ENCODE measurements around the gene ALDH4A1. TPM values are rescaled to one million over a fixed set of nuclear protein-coding genes. Genes with fewer than 3 reads are reported as not detected.
"Not testable (repeated sequence)": the region's sequence is repeated elsewhere in the genome, so short reads cannot be mapped to it uniquely, and the experiment has no call there.

ALDH4A1 gene
- total RNA-seq, 1 donor from 2014 or later, result 35.9 TPM

DNA sequence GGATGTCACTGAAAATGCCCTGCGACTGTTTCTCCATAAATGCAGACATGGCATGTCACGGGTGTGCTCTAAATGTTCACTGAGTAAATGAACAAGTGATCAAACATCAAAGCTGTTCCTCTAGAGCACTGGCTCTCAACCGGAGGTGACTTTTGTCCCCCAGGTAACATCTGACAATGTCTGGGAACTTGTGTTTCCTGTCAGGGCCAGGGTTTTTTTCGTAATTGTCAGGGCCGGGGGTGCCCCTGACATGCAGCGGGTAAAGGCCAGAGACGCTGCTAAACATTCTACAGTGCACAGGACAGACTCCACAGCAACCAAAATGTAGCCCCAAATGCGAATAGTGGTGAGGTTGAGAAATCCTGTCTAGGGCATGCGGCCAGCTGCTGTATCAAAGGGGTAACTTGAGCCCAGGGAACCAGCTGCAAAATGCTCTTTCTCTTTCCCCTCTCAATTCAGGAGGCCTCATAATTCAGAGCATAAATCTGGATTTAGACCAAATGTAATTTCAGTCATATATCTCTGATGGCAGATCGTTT is 2.0 kb downstream of the ALDH4A1 start:
- H3K27ac ChIP-seq (replicated peaks), result no peak overlapping the region
- intact Hi-C loops (cut with micrococcal nuclease), result loop anchor here (10.0 kb wide), 1 partner anchor 54 kb away; the partner anchor contains the start of gene IFFO2

DNA sequence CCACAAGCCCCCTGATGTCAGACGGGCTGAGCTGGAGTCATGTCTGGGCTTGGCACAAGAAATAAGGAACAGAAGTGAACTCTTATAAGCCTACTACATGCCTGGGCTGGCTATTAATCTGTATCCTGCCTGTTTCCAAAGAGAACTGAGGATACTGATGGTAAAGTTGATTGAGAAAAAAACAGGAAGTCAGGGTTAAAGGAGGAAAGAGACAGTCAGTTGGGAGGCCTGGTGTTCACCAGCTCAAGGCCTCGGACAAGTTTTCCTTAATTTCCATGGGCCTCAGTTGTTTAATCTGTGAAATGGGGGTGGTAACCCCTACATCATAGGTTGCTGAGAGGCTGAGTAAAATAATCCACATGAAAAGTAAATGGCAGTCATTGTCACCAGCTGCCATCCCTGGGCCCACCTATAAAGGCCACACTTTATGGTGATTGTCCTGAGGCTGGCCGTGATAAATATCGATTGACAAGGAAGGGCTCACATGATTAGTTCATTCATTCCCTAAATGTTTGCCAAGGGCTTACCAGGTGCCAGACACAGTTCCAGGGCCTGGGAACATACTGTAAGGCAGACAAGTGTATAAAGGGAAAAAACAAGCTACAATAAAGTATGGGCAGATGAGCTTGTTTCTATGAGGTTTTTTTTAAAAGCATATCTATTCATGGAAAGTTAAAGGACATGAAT is 2.8 kb downstream of the ALDH4A1 start:
- no peak overlapping the region for H3K4me3 ChIP-seq
- H3K27me3 ChIP-seq (ENCODE audit: low read depth), result no peaks in the 10 kb centered on the region
- peaks cover 27% of the 10 kb centered on the region for H3K4me1 ChIP-seq
- no peaks in the 10 kb centered on the region for H3K9me3 ChIP-seq (replicated peaks)
- peaks cover 11% of the 10 kb centered on the region for H3K36me3 ChIP-seq
- no peak for DNase-seq
- intact Hi-C loops (cut with micrococcal nuclease), result loop anchor here (10.0 kb wide), 1 partner anchor 55 kb away; the partner anchor contains the start of gene IFFO2
- TF ChIP-seq, protein P1, sequence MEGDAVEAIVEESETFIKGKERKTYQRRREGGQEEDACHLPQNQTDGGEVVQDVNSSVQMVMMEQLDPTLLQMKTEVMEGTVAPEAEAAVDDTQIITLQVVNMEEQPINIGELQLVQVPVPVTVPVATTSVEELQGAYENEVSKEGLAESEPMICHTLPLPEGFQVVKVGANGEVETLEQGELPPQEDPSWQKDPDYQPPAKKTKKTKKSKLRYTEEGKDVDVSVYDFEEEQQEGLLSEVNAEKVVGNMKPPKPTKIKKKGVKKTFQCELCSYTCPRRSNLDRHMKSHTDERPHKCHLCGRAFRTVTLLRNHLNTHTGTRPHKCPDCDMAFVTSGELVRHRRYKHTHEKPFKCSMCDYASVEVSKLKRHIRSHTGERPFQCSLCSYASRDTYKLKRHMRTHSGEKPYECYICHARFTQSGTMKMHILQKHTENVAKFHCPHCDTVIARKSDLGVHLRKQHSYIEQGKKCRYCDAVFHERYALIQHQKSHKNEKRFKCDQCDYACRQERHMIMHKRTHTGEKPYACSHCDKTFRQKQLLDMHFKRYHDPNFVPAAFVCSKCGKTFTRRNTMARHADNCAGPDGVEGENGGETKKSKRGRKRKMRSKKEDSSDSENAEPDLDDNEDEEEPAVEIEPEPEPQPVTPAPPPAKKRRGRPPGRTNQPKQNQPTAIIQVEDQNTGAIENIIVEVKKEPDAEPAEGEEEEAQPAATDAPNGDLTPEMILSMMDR (IDR thresholded peaks at IDR 0.05; ENCODE audit: borderline replicate concordance), result no peak
- H3K27ac ChIP-seq (replicated peaks), result no peak overlapping the region

More for the DNA sequence above, 2.0 kb downstream of the ALDH4A1 start:
- Histone ChIP-seq H3K27me3 (ENCODE audit: low read depth) (no peaks in the 10 kb centered on the region), H3K9me3 (replicated peaks) (no peaks in the 10 kb centered on the region), H3K4me1 (peaks cover 26% of the 10 kb centered on the region), H3K36me3 (peaks cover 11% of the 10 kb centered on the region), H3K4me3 (no peak overlapping the region)
- no peak for DNase-seq
- TF ChIP-seq, protein P1 (IDR thresholded peaks at IDR 0.05; ENCODE audit: borderline replicate concordance), result no peak

DNA sequence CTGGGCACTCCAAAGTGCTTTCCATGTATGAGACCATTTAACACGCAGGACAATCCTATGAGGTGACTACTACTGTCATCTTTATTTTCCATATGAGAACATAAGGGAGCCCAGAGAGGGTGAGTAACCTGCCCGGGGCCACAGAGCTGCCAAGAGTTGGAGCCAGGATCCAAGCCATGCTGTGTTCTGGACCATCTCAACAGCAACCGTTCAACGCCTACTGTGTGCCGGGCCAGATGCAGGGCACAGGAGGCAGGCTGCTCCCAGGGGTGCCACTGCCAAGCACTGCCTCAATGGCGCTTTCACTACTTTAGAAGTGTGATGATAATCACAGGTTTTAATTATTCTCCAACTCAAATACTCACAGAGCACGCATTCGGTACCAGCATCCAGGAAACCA is 3.8 kb downstream of the ALDH4A1 start:
- Histone ChIP-seq H3K36me3 (peaks cover 11% of the 10 kb centered on the region), H3K4me3 (no peak overlapping the region), H3K4me1 (peaks cover 32% of the 10 kb centered on the region), H3K27me3 (ENCODE audit: low read depth) (no peaks in the 10 kb centered on the region), H3K9me3 (replicated peaks) (no peaks in the 10 kb centered on the region), H3K27ac (replicated peaks) (no peak overlapping the region)
- TF ChIP-seq, protein P1 (IDR thresholded peaks at IDR 0.05; ENCODE audit: borderline replicate concordance), result no peak
- intact Hi-C loops (cut with micrococcal nuclease), result no loop called here
- no peak for DNase-seq

DNA sequence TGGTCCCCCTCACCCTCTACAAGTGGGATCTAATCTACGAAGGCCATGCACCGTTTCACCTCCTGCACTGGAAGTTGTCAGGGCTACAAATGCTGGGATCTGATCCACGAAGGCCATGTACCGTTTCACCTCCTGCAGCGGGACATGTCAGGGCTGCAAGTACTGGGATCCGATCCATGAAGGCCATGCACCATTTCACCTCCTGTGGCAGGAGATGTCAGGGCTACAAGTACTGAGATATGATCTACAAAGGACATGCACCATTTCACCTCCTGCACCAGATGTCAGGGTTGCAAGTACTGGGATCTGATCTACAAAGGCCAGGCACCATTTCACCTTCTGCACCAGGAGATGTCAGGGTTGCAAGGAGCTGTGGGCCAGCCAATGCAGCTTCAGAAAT is 7.0 kb downstream of the ALDH4A1 start:
- Histone ChIP-seq H3K27me3 (ENCODE audit: low read depth) (no peaks in the 10 kb centered on the region), H3K9me3 (replicated peaks) (no peaks in the 10 kb centered on the region), H3K4me3 (no peak overlapping the region), H3K4me1 (peaks cover 17% of the 10 kb centered on the region), H3K27ac (replicated peaks) (no peak overlapping the region), H3K36me3 (peaks cover 11% of the 10 kb centered on the region)
- DNase-seq, result no peak
- intact Hi-C loops (cut with micrococcal nuclease), result no loop called here
- TF ChIP-seq, protein P1 (IDR thresholded peaks at IDR 0.05; ENCODE audit: borderline replicate concordance), result no peak

DNA sequence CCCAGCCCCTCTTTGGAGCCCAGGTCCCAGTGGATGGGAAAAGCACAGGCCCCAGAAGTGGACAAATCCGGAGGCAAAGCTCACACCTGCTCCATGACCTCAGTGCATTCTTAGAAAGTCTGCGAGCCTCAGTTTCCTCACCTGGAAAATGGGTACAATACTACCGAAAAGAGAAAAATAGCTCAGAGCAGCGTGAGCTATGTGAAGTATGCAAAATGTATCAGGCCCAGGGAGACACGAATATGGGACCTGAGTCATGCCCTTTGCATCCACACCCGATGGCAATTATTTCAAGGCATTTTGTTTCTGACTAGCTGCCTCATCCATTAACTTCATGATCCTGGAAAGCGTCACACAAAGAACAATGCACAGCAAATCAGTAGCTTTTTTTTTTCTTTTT is 9.2 kb downstream of the ALDH4A1 start:
- H3K4me3 ChIP-seq, result no peak overlapping the region
- intact Hi-C loops (cut with micrococcal nuclease), result no loop called here
- H3K27me3 ChIP-seq (ENCODE audit: low read depth), result no peaks in the 10 kb centered on the region
- H3K27ac ChIP-seq (replicated peaks), result no peak overlapping the region
- TF ChIP-seq, protein P1 (IDR thresholded peaks at IDR 0.05; ENCODE audit: borderline replicate concordance), result no peak
- H3K4me1 ChIP-seq, result peaks cover 19% of the 10 kb centered on the region
- H3K9me3 ChIP-seq (replicated peaks), result no peaks in the 10 kb centered on the region
- no peak for DNase-seq
- H3K36me3 ChIP-seq, result peaks cover 21% of the 10 kb centered on the region

DNA sequence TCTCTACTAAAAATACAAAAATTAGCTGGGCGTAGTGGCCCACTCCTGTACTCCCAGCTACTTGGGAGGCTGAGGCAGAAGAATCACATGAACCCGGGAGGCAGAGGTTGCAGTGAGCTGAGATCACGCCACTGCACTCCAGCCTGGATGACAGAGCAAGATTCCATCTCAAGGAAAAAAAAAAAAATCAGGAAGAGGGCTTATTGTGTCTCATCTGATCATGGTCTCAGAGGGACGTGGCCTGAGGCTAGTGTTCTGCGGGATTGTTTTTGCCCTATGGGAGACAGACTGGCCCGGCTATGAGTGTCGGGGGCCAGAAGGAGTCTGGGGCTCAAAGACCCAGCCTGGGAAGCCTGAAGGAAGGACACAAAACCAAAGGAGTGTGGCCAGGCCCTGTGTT is 10.5 kb downstream of the ALDH4A1 start:
- H3K27me3 ChIP-seq (ENCODE audit: low read depth); H3K9me3 ChIP-seq (replicated peaks); intact Hi-C loops (cut with micrococcal nuclease); DNase-seq; H3K27ac ChIP-seq (replicated peaks); H3K4me3 ChIP-seq: not testable (repeated sequence)
- H3K4me1 ChIP-seq, result peaks cover 19% of the 10 kb centered on the region
- H3K36me3 ChIP-seq, result peaks cover 12% of the 10 kb centered on the region
